H9 (cell line): ENCODE measurements around the gene ZNF618. TPM values are rescaled to one million over a fixed set of nuclear protein-coding genes. Genes with fewer than 3 reads are reported as not detected.

ENCODE experiments used
- DNase-seq: peaks from one replicate; pipeline ENCODE4 v3.0.0-alpha.2; 2017
- H2AFZ ChIP-seq: one replicate; pipeline ENCODE4 v1.6.1; 2013; ENCODE audit warnings: mild to moderate bottlenecking, low read length, control low read depth, moderate library complexity
- H2AK5ac ChIP-seq: 2 replicates; pipeline ENCODE4 v1.6.1; 2013; ENCODE audit warnings: low read length, control low read depth, mixed read lengths; ENCODE audit not compliant: insufficient read length
- H2BK120ac ChIP-seq: one replicate; pipeline ENCODE4 v1.6.1; 2013; ENCODE audit warnings: low read depth, mild to moderate bottlenecking, low read length, control low read depth, inconsistent platforms; ENCODE audit not compliant: poor library complexity, severe bottlenecking
- H2BK12ac ChIP-seq: 2 replicates; pipeline ENCODE4 v1.6.1; 2013; ENCODE audit warnings: low read length, control low read depth, mixed read lengths, low read depth; ENCODE audit not compliant: insufficient read length
- H2BK15ac ChIP-seq: 2 replicates; pipeline ENCODE4 v1.6.1; 2013; ENCODE audit warnings: low read depth, low read length, control low read depth
- H2BK20ac ChIP-seq: one replicate; pipeline ENCODE4 v1.6.1; 2013; ENCODE audit warnings: low read depth, mild to moderate bottlenecking, low read length, control low read depth, inconsistent platforms; ENCODE audit not compliant: poor library complexity, severe bottlenecking
- H2BK5ac ChIP-seq: 2 replicates; pipeline ENCODE4 v1.6.1; 2013; ENCODE audit warnings: low read length, control low read depth, mixed read lengths; ENCODE audit not compliant: insufficient read length
- H3K14ac ChIP-seq: 2 replicates; pipeline ENCODE4 v1.6.1; 2013; ENCODE audit warnings: low read length, control low read depth; ENCODE audit not compliant: insufficient read depth
- H3K18ac ChIP-seq: 2 replicates; pipeline ENCODE4 v1.6.1; 2013; ENCODE audit warnings: low read depth, mild to moderate bottlenecking, mixed read lengths, low read length, control low read depth; ENCODE audit not compliant: insufficient read length
- H3K23ac ChIP-seq: 2 replicates; pipeline ENCODE4 v1.6.1; 2013; ENCODE audit warnings: low read length, control low read depth, mixed read lengths, low read depth; ENCODE audit not compliant: insufficient read length
- H3K23me2 ChIP-seq: 2 replicates; pipeline ENCODE4 v1.6.1; 2013; ENCODE audit warnings: low read depth, mild to moderate bottlenecking, mixed read lengths, low read length, control low read depth; ENCODE audit not compliant: insufficient read length, poor library complexity, severe bottlenecking
- H3K27ac ChIP-seq: 2 replicates; pipeline ENCODE4 v1.5.1; 2013; ENCODE audit warnings: low read length, control low read depth, mixed read lengths, low read depth; ENCODE audit not compliant: insufficient read length
- H3K27me3 ChIP-seq: 2 replicates; pipeline ENCODE4 v1.6.1; 2013; ENCODE audit warnings: low read length, control low read depth, inconsistent platforms; ENCODE audit not compliant: insufficient read depth
- H3K4ac ChIP-seq: 2 replicates; pipeline ENCODE4 v1.6.1; 2013; ENCODE audit warnings: low read depth, mild to moderate bottlenecking, control low read depth, inconsistent platforms, low read length, moderate library complexity
- H3K4me1 ChIP-seq: 2 replicates; pipeline ENCODE4 v1.6.1; 2013; ENCODE audit warnings: low read length, control low read depth, inconsistent platforms; ENCODE audit not compliant: insufficient read depth
- H3K4me2 ChIP-seq: 2 replicates; pipeline ENCODE4 v1.6.1; 2013; ENCODE audit warnings: low read length, control low read depth, mixed read lengths; ENCODE audit not compliant: insufficient read length, insufficient read depth
- H3K56ac ChIP-seq: 2 replicates; pipeline ENCODE4 v1.6.1; 2013; ENCODE audit warnings: low read depth, mild to moderate bottlenecking, mixed read lengths, low read length, control low read depth; ENCODE audit not compliant: insufficient read length
- H3K79me1 ChIP-seq: 2 replicates; pipeline ENCODE4 v1.6.1; 2013; ENCODE audit warnings: low read depth, mild to moderate bottlenecking, moderate library complexity, low read length, control low read depth, inconsistent platforms; ENCODE audit not compliant: insufficient read depth, poor library complexity, severe bottlenecking
- H3K79me2 ChIP-seq: 2 replicates; pipeline ENCODE4 v1.6.1; 2013; ENCODE audit warnings: low read length, control low read depth, inconsistent platforms; ENCODE audit not compliant: insufficient read depth
- H3K9ac ChIP-seq: 2 replicates; pipeline ENCODE4 v1.6.1; 2013; ENCODE audit warnings: low read length, control low read depth, mixed read lengths; ENCODE audit not compliant: insufficient read length; ENCODE audit errors: extremely low read depth
- H3K9me3 ChIP-seq: one replicate; pipeline ENCODE4 v1.6.1; 2013; ENCODE audit warnings: low read depth, low read length, inconsistent platforms; ENCODE audit not compliant: control insufficient read depth
- H3T11ph ChIP-seq: one replicate; pipeline ENCODE4 v1.6.1; 2013; ENCODE audit warnings: mild to moderate bottlenecking, low read length, control low read depth, inconsistent platforms
- H4K20me1 ChIP-seq: one replicate; pipeline ENCODE4 v1.6.1; 2013; ENCODE audit not compliant: control insufficient read depth, insufficient read length, insufficient read depth
- H4K5ac ChIP-seq: 2 replicates; pipeline ENCODE4 v1.6.1; 2013; ENCODE audit warnings: low read depth, mild to moderate bottlenecking, mixed read lengths, low read length, control low read depth; ENCODE audit not compliant: insufficient read length
- H4K8ac ChIP-seq: replicated peaks from 2 replicates; pipeline ENCODE4 v1.6.1; 2013; ENCODE audit warnings: low read length, control low read depth, mixed read lengths, low read depth; ENCODE audit not compliant: insufficient read length
- H4K91ac ChIP-seq: 2 replicates; pipeline ENCODE4 v1.6.1; 2013; ENCODE audit warnings: low read depth, mild to moderate bottlenecking, moderate library complexity, mixed read lengths, low read length, control low read depth; ENCODE audit not compliant: insufficient read length
- H3K27ac Mint-ChIP-seq, 3 experiments: 2 replicates in 2 of 3; 3 replicates in 1 of 3; pipeline ENCODE4 v1.8.0; 2020 to 2021; ENCODE audit warnings: mixed read lengths in 3 of 3, mild to moderate bottlenecking in 1 of 3, moderate library complexity in 1 of 3
- H3K27me3 Mint-ChIP-seq: 2 replicates; pipeline ENCODE4 v1.8.0; 2021; ENCODE audit warnings: low read depth, mild to moderate bottlenecking, moderate library complexity, mixed read lengths
- H3K36me3 Mint-ChIP-seq, 3 experiments: 2 replicates in 2 of 3; 3 replicates in 1 of 3; pipeline ENCODE4 v1.8.0; 2020 to 2021; ENCODE audit warnings: low read depth in 3 of 3, mixed read lengths in 3 of 3; ENCODE audit not compliant: insufficient read depth in 1 of 3
- H3K4me1 Mint-ChIP-seq, 2 experiments: 2 replicates each; pipeline ENCODE4 v1.8.0; 2020; ENCODE audit warnings: mixed read lengths in 2 of 2
- H3K4me3 Mint-ChIP-seq, 2 experiments: 2 replicates in 1 of 2; 3 replicates in 1 of 2; pipeline ENCODE4 v1.8.0; 2020 to 2021; ENCODE audit warnings: mild to moderate bottlenecking in 2 of 2, mixed read lengths in 2 of 2, moderate library complexity in 1 of 2
- H3K9me3 Mint-ChIP-seq, 2 experiments: 2 replicates in 1 of 2; 3 replicates in 1 of 2; pipeline ENCODE4 v1.8.0; 2020; ENCODE audit warnings: mild to moderate bottlenecking in 2 of 2, mixed read lengths in 2 of 2, moderate library complexity in 1 of 2
- CTCF ChIP-seq: fragments of 200-600 bp; sonication (generic); conservative IDR thresholded peaks from 3 replicates; pipeline ENCODE4 v1.8.0; 2021; ENCODE audit warnings: antibody characterized with exemption, mild to moderate bottlenecking
- WGBS: extraction: QIAGEN DNeasy Blood & Tissue Kit; methylation state at CpG from one replicate; pipeline ENCODE4 v1.1.7; 2013; ENCODE audit warnings: missing lambda C conversion rate, low lambda C conversion rate, mixed read lengths; ENCODE audit not compliant: insufficient read length; ENCODE audit errors: extremely low coverage; 5-methylcytosine and 5-hydroxymethylcytosine counted together
- total RNA-seq: library from RNA; stranded (reverse); gene quantifications from 2 replicates; pipeline ENCODE4 v1.2.1, GENCODE V29; 2021

Gene ZNF618
- total RNA-seq, 1 experiment from 2014 or later = 13.6 TPM

- Histone ChIP-seq H3K18ac (no peak overlapping the region), H2BK12ac (no peak overlapping the region), H4K20me1 (no peaks in the 10 kb centered on the region), H3K56ac (no peak overlapping the region), H3K27me3 (no peaks in the 10 kb centered on the region), H3K79me2 (no peaks in the 10 kb centered on the region), H4K91ac (no peak overlapping the region), H3K9ac (no peak overlapping the region), H3K4ac (no peak overlapping the region), H2BK120ac (no peak overlapping the region), H2BK20ac (no peak overlapping the region), H2AFZ (no peak overlapping the region), H3K79me1 (no peaks in the 10 kb centered on the region), H3K23me2 (no peaks in the 10 kb centered on the region), H3T11ph (no peak overlapping the region), H4K8ac (no peak overlapping the region), H2BK5ac (no peak overlapping the region), H3K4me2 (no peak overlapping the region), H3K27ac (no peak overlapping the region), H2BK15ac (no peak overlapping the region), H3K9me3 (no peaks in the 10 kb centered on the region), H2AK5ac (no peak overlapping the region), H3K23ac (no peak overlapping the region), H3K4me1 (no peaks in the 10 kb centered on the region), H3K14ac (no peak overlapping the region), H4K5ac (no peak overlapping the region)
- peak; percentile 8 for DNase-seq
- Mint-ChIP-seq H3K4me1 (peaks cover 1 to 5% of the 10 kb centered on the region in 2 experiments; a peak in 2 of 4 replicates), H3K36me3 (no peaks in the 10 kb centered on the region), H3K4me3 (no peak overlapping the region), H3K27me3 (peaks cover 32% of the 10 kb centered on the region), H3K9me3 (no peaks in the 10 kb centered on the region), H3K27ac (no peak overlapping the region; a peak in 1 of 7 replicates)
- no peak for TF ChIP-seq CTCF
- no CpG with 5 or more reads among the region's 7 CpGs for WGBS
Measured at GRCh38 chr9:114080773-114081440, 204.8 kb downstream of the ZNF618 start.
